ENCODE measurements around the gene NPRL2.

DNA sequence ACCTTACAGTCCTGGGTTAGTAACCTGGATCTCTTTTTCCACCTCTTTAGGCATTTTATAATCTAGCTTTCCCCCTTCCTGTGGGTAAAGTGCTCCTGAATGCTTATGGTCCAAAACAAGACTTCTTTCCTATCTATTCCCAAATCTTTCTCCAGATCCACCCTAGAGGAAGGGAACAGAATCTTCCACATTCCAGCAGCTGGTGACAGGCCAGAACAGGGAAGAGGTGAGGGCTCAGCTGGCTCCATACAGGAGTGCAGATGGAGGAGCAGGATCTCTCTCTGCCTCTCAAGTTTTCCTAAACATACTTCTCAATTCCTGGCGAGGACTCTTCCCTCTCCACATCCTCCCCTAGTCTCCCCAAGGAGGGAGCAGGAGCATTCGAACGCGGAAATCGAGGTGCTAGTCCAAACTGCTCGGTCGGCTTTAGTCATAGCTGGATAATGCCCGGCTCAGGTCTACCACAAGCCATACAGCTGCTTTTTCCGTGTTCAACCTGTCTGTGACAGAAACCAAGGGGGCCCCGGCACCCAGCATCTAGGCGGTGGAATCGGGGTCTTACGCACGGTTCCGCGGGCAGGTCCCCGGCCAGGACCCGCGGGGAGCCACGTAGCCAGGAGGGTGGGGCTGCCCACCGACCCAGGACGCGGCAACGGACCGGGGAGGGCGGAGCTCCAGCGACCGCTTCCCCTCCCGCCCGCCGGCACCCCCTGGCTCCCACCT is 14.0 kb downstream of the NPRL2 start:
- TF ChIP-seq, protein P1, sequence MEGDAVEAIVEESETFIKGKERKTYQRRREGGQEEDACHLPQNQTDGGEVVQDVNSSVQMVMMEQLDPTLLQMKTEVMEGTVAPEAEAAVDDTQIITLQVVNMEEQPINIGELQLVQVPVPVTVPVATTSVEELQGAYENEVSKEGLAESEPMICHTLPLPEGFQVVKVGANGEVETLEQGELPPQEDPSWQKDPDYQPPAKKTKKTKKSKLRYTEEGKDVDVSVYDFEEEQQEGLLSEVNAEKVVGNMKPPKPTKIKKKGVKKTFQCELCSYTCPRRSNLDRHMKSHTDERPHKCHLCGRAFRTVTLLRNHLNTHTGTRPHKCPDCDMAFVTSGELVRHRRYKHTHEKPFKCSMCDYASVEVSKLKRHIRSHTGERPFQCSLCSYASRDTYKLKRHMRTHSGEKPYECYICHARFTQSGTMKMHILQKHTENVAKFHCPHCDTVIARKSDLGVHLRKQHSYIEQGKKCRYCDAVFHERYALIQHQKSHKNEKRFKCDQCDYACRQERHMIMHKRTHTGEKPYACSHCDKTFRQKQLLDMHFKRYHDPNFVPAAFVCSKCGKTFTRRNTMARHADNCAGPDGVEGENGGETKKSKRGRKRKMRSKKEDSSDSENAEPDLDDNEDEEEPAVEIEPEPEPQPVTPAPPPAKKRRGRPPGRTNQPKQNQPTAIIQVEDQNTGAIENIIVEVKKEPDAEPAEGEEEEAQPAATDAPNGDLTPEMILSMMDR (conservative IDR thresholded peaks at IDR 0.05; ENCODE audit: low read length) = no peak
- no peak for TF ChIP-seq EZH2phosphoT487 (IDR thresholded peaks at IDR 0.05; ENCODE audit: borderline replicate concordance, low read depth, low read length)
